Activated T-cell treated with anti-CD3 and anti-CD28 coated beads, Interleukin-2, amount 50 U/mL, for 24 hours (primary cell): ENCODE measurements around the gene EVI5L.

Experiments used
- DNase-seq: peaks from one replicate; pipeline ENCODE4 v3.0.0-alpha.2; 2020
- H3K27ac Mint-ChIP-seq: 2 replicates; pipeline ENCODE4 v1.8.0; 2020; ENCODE audit warnings: mild to moderate bottlenecking, mixed read lengths
- H3K27me3 Mint-ChIP-seq: 2 replicates; pipeline ENCODE4 v1.8.0; 2020; ENCODE audit warnings: mixed read lengths
- H3K36me3 Mint-ChIP-seq: 2 replicates; pipeline ENCODE4 v1.8.0; 2020; ENCODE audit warnings: low read depth, mixed read lengths
- H3K4me1 Mint-ChIP-seq: 2 replicates; pipeline ENCODE4 v1.8.0; 2020; ENCODE audit warnings: low read depth, mixed read lengths
- H3K4me3 Mint-ChIP-seq: 2 replicates; pipeline ENCODE4 v1.8.0; 2020; ENCODE audit warnings: mild to moderate bottlenecking, moderate library complexity, mixed read lengths
- H3K9me3 Mint-ChIP-seq: 2 replicates; pipeline ENCODE4 v1.8.0; 2020; ENCODE audit warnings: mixed read lengths

The EVI5L gene

GRCh38 chr19:7830272-7830771 is 304 bp downstream of the EVI5L start:
- peaks cover 3% of the 10 kb centered on the region for H3K27me3 Mint-ChIP-seq
- H3K9me3 Mint-ChIP-seq: no peaks in the 10 kb centered on the region
- H3K4me3 Mint-ChIP-seq: peak overlapping the region; percentile 76
- no peaks in the 10 kb centered on the region for H3K36me3 Mint-ChIP-seq
- DNase-seq: no peak
- no peak overlapping the region for H3K27ac Mint-ChIP-seq
- peaks cover 30% of the 10 kb centered on the region for H3K4me1 Mint-ChIP-seq

GRCh38 chr19:7830823-7831222 is 805 bp downstream of the EVI5L start:
- peak overlapping the region; percentile 76 for H3K4me3 Mint-ChIP-seq
- H3K27ac Mint-ChIP-seq: no peak overlapping the region
- H3K27me3 Mint-ChIP-seq: peaks cover 3% of the 10 kb centered on the region
- no peaks in the 10 kb centered on the region for H3K9me3 Mint-ChIP-seq
- no peak for DNase-seq
- peaks cover 30% of the 10 kb centered on the region for H3K4me1 Mint-ChIP-seq
- no peaks in the 10 kb centered on the region for H3K36me3 Mint-ChIP-seq

- H3K27ac Mint-ChIP-seq: no peak overlapping the region
- no peaks in the 10 kb centered on the region for H3K9me3 Mint-ChIP-seq
- peaks cover 30% of the 10 kb centered on the region for H3K4me1 Mint-ChIP-seq
- peak overlapping the region; percentile 76 for H3K4me3 Mint-ChIP-seq
- no peak for DNase-seq
- no peaks in the 10 kb centered on the region for H3K36me3 Mint-ChIP-seq
- H3K27me3 Mint-ChIP-seq: peaks cover 2% of the 10 kb centered on the region
These were observed 1.4 kb downstream of the EVI5L start for GRCh38 chr19:7831452-7831851.

GRCh38 chr19:7832009-7832408 is 2.0 kb downstream of the EVI5L start:
- H3K27ac Mint-ChIP-seq: no peak overlapping the region
- peak overlapping the region; percentile 76 for H3K4me3 Mint-ChIP-seq
- H3K27me3 Mint-ChIP-seq: no peaks in the 10 kb centered on the region
- no peaks in the 10 kb centered on the region for H3K36me3 Mint-ChIP-seq
- H3K9me3 Mint-ChIP-seq: no peaks in the 10 kb centered on the region
- H3K4me1 Mint-ChIP-seq: peaks cover 30% of the 10 kb centered on the region
- DNase-seq: no peak

GRCh38 chr19:7832781-7833180 is 2.8 kb downstream of the EVI5L start:
- Mint-ChIP-seq H3K9me3 (no peaks in the 10 kb centered on the region), H3K36me3 (no peaks in the 10 kb centered on the region), H3K4me1 (peaks cover 30% of the 10 kb centered on the region), H3K27ac (no peak overlapping the region), H3K27me3 (no peaks in the 10 kb centered on the region), H3K4me3 (no peak overlapping the region)
- no peak for DNase-seq

- Mint-ChIP-seq H3K27me3 (no peaks in the 10 kb centered on the region), H3K4me3 (no peak overlapping the region), H3K36me3 (no peaks in the 10 kb centered on the region), H3K4me1 (peaks cover 30% of the 10 kb centered on the region), H3K27ac (no peak overlapping the region), H3K9me3 (no peaks in the 10 kb centered on the region)
- no peak for DNase-seq
These were observed 3.4 kb downstream of the EVI5L start for GRCh38 chr19:7833225-7834099.

GRCh38 chr19:7839476-7839875 is 9.5 kb downstream of the EVI5L start:
- Mint-ChIP-seq H3K36me3 (no peaks in the 10 kb centered on the region), H3K9me3 (no peaks in the 10 kb centered on the region), H3K27me3 (no peaks in the 10 kb centered on the region), H3K27ac (no peak overlapping the region), H3K4me3 (no peak overlapping the region), H3K4me1 (no peaks in the 10 kb centered on the region)
- DNase-seq: no peak

- Mint-ChIP-seq H3K36me3 (no peaks in the 10 kb centered on the region), H3K4me1 (no peaks in the 10 kb centered on the region), H3K4me3 (no peak overlapping the region), H3K27ac (no peak overlapping the region), H3K27me3 (no peaks in the 10 kb centered on the region), H3K9me3 (no peaks in the 10 kb centered on the region)
- DNase-seq: no peak
These were observed 10.6 kb downstream of the EVI5L start for GRCh38 chr19:7840629-7841028.

GRCh38 chr19:7841751-7842660 is 12.0 kb downstream of the EVI5L start:
- Mint-ChIP-seq H3K27ac (no peak overlapping the region), H3K4me3 (no peak overlapping the region), H3K9me3 (no peaks in the 10 kb centered on the region), H3K27me3 (no peaks in the 10 kb centered on the region), H3K4me1 (no peaks in the 10 kb centered on the region), H3K36me3 (no peaks in the 10 kb centered on the region)
- no peak for DNase-seq

GRCh38 chr19:7842661-7843294 is 12.8 kb downstream of the EVI5L start:
- DNase-seq: no peak
- Mint-ChIP-seq H3K9me3 (no peaks in the 10 kb centered on the region), H3K36me3 (no peaks in the 10 kb centered on the region), H3K4me3 (no peak overlapping the region), H3K27me3 (no peaks in the 10 kb centered on the region), H3K27ac (no peak overlapping the region), H3K4me1 (no peaks in the 10 kb centered on the region)

- no peak for DNase-seq
- Mint-ChIP-seq H3K36me3 (no peaks in the 10 kb centered on the region), H3K9me3 (no peaks in the 10 kb centered on the region), H3K4me3 (no peak overlapping the region), H3K4me1 (no peaks in the 10 kb centered on the region), H3K27ac (no peak overlapping the region), H3K27me3 (no peaks in the 10 kb centered on the region)
These were observed 13.5 kb downstream of the EVI5L start for GRCh38 chr19:7843521-7843920.

GRCh38 chr19:7844405-7844804 is 14.4 kb downstream of the EVI5L start:
- no peak overlapping the region for H3K27ac Mint-ChIP-seq
- no peaks in the 10 kb centered on the region for H3K9me3 Mint-ChIP-seq
- H3K4me1 Mint-ChIP-seq: no peaks in the 10 kb centered on the region
- DNase-seq: no peak
- no peak overlapping the region for H3K4me3 Mint-ChIP-seq
- no peaks in the 10 kb centered on the region for H3K27me3 Mint-ChIP-seq
- H3K36me3 Mint-ChIP-seq: no peaks in the 10 kb centered on the region

GRCh38 chr19:7844951-7845350 is 14.9 kb downstream of the EVI5L start:
- H3K9me3 Mint-ChIP-seq: no peaks in the 10 kb centered on the region
- no peak for DNase-seq
- no peaks in the 10 kb centered on the region for H3K4me1 Mint-ChIP-seq
- H3K36me3 Mint-ChIP-seq: no peaks in the 10 kb centered on the region
- no peak overlapping the region for H3K27ac Mint-ChIP-seq
- no peak overlapping the region for H3K4me3 Mint-ChIP-seq
- H3K27me3 Mint-ChIP-seq: no peaks in the 10 kb centered on the region

GRCh38 chr19:7845390-7846154 is 15.6 kb downstream of the EVI5L start:
- H3K27ac Mint-ChIP-seq: no peak overlapping the region
- no peak overlapping the region for H3K4me3 Mint-ChIP-seq
- no peaks in the 10 kb centered on the region for H3K27me3 Mint-ChIP-seq
- no peak for DNase-seq
- H3K36me3 Mint-ChIP-seq: no peaks in the 10 kb centered on the region
- no peaks in the 10 kb centered on the region for H3K9me3 Mint-ChIP-seq
- H3K4me1 Mint-ChIP-seq: no peaks in the 10 kb centered on the region
